Germinal center (tissue), 1 donor: Measurements from ENCODE around the gene BCORL1.

ENCODE experiments used
- DNase-seq: peaks from one replicate; pipeline ENCODE4 v3.0.0; 2012; ENCODE audit warnings: mixed read lengths, low spot score

Gene BCORL1

DNA sequence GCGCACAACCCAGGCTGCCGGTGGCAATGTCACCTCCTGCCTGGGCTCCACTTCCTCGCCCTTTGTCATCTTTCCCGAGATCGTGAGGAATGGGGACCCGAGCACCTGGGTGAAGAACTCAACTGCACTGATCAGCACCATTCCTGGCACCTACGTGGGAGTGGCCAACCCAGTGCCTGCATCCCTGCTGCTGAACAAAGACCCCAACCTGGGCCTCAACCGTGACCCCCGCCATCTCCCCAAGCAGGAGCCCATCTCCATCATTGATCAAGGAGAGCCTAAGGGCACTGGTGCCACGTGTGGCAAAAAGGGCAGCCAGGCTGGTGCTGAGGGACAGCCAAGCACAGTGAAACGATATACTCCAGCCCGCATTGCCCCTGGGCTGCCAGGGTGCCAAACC is 32.3 kb downstream of the BCORL1 start:
- DNase-seq = no peak

DNA sequence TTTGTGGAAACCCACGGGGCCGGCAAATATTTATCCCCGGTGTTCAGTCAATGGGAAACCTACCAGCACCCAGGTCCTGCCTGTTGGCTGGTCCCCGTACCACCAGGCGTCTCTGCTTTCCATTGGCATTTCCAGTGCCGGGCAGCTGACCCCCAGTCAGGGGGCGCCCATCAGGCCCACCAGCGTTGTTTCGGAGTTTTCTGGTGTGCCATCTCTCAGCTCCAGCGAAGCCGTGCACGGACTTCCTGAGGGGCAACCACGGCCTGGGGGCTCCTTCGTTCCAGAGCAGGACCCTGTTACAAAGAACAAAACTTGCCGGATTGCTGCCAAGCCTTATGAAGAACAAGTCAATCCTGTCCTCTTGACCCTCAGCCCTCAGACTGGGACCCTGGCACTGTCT is 32.7 kb downstream of the BCORL1 start:
- no peak for DNase-seq

DNA sequence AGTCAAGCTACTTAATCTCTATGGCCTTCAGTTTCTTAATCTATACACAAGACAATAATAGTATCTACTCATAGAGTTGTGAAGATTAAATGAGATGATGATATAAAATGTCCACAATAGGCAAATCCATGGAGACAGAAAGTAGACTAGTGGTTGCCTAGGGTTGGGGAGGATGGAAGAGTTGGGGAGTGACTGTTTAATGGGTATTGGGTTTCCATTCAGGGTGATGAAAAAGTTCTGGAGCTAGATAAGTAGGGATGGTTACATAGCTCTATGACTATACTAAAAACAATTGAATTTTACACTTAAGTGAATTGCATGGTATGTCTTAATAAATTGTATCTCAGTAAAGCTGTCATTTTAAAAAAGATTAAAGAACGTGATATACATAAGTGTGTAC is 35.7 kb downstream of the BCORL1 start:
- no peak for DNase-seq

DNA sequence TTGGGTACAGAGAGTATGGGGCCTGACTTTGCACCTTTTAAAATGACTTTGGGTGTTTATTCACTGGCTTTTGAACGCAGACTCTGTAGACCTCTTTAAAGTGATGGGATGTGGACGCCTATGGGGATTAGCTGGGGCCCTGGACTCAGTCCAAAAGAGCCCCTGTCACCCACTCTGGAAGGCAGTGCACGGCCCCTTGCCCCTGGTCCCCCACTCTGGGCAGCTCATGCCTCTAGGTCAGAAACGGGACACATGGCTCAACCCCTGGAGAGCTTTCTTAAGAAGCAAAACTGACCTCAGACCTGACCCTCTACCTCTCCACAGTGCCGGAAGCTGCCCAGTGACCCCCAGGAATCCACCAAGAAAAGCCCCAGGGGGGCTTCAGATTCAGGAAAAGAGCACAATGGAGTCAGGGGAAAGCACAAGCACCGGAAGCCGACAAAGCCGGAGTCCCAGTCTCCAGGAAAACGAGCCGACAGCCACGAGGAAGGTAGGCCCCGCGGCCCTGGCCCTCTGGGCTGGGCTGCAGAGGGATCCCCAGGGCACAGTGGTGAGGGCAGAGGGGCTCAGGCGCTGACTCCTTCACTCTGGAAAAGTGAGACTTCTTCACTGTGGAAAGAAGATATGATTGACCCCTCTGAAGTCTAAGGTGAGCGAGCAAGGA is 38.4 kb downstream of the BCORL1 start:
- DNase-seq = no peak

DNA sequence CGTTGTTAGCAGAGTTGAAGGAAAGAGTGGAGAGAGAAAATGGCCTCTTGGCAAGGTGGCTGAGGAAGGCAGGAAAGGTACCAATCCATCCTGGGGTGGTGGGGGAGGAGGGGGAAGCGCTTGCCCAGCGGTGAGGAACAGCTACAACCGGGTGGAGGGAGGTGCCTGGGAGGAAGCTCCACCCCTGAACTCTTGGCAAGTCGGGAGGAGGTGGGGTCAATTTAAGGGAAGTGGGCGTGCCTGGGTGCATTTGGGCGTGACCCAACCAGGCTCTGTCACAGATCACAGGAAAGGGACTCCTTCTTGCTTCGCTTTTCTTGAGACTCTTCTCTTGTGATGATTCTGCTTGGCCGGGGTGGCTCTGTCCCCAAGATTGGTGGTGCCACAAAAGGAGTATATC is 41.7 kb downstream of the BCORL1 start:
- DNase-seq = peak; percentile 91

DNA sequence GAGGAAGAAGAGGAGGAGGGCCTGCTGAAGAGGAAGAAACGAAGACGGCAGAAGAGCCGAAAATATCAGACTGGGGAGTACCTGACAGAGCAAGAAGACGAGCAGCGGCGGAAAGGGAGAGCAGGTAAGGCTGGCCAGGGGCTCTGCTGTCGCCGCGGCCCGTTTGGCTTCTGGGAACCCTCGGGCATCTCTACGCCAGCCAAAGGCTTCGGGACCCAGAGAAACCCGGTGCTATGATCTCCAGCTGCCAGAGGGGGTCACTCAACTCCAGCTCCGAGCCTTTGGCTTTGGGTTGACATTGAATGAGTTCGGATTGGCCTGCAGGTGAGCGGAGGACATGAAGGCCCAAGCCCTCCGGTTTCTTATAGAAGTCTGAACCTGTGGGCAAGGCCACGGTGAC is 42.8 kb downstream of the BCORL1 start:
- DNase-seq = no peak

DNA sequence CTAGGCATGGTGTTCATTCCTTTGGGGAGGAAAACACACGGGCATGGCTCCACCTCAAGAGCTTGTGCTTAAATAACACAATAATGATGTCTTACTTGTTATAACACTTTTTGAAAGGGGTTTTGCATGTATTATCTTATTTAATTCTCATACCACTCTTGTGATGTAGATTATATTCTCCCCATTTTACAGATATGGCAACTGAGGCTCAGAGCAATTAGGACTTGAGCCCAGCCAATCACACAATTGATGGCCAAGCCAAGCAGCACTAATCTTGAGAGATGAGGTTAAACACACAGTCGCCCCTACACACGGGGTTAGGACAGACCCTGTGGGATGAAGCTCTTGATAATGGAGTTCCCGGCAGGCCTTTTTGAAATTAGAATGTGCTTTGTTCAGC is 45.1 kb downstream of the BCORL1 start:
- DNase-seq = no peak

DNA sequence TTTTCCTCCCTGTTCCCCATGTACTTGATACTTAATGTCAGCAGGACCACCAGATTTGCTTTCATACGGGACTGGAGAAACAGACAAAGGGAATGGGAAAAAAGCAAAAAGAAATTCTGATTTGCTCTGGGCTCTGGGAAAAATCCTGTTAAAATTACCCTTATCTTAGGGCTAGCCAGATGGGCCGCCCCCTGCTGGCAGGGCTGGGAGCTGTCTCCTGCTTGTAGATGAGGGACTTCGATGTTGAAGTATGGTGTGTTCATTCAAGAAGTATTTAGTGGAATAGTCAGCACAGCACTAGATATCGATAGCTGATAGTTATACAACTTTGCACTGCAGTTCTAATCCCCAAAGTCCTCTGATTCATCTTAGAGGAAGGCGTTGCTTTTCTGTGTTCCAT is 45.8 kb downstream of the BCORL1 start:
- peak; percentile 18 for DNase-seq

DNA sequence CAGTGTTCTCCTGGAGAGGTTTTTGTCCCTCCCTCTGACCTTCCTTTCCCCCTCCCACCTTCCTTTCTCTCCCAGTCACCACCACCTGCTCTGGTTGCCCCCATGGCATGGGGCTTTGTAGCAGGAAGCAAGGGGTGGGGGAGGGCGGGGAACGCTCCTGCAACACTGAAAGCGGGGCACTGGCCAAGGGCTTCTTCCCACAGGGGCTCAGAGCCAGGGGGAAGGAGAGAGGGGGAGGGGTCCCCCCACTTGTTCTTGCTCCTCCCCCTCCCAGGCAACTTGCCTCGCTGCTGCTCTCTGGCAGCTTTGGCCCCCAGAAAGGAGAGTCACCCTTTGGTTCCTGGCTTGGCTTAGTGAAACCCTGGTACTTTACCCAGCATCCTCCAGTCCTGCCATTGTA is 48.4 kb downstream of the BCORL1 start:
- DNase-seq = no peak

DNA sequence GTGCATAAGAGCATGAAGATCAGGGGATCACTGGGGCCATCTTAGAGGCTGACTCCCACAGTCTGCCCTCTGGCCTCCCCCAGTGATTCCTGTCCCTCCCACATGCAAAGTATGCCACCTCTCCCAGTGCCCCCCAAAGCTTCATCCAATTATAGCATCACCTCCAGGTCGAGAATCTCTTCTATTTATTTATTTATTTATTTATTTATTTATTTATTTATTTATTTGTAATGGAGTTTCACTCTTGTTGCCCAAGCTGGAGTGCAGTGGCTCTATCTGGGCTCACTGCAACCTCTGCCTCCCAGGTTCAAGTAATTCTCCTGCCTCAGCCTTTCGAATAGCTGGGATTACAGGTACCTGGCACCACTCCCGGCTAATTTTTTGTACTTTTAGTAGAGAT is 50.1 kb downstream of the BCORL1 start:
- no peak for DNase-seq

DNA sequence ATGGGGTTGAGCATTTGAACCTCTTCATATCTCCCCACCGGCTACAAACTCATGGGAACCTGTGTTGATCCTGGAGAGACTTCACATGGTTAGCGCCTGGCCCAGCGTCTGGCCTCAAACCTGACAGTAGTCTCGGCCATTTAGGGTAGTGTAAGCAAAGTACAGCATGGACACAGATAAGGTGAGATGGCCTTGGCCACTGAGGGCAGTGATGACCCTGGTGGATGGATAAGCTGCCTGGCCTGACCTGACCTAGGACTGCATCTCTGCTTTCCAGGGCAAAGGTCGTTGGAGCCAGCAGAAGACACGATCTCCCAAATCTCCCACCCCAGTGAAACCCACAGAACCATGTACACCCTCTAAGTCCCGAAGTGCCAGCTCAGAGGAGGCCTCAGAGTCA is 51.7 kb downstream of the BCORL1 start:
- no peak for DNase-seq

DNA sequence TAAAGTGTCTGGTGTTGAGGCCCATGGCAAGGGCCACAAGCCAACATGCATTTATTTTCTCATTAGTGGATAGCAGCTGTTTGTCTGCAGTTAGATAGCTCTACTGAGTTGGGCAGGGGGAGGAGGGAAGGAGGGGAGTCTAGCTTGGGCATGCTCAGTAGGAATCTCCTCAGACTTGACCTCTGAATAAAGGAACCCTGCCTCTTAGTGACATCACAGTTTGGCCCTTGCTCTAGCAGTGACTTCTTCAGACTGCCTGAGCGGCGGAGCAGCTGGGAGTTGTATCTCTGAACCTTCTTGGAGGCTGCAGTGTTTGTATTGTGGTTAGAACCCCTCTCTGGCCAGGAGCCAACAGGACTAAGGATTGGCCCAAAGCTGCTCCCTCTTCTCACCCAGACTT is 57.4 kb downstream of the BCORL1 start:
- DNase-seq = no peak

DNA sequence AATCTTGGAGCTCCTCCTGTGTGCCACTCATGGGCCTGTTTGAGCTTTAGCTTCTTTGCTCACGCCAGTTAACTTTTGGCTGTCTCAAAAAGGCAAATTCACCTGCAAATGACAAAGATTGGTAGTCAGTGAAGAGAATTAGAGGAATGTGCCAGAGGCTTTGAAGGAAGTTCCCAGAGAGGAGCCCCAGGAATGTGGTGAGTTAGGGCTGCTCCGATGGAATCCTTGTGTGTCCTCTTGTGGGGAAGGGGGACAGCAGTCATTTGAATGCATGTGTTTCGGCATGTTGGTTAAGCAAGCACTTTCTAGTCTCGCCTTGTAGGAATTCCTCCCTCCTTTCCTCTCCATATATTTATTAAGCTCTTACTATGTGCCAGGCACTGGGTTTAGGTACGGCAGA is 65.0 kb downstream of the BCORL1 start:
- no peak for DNase-seq

DNA sequence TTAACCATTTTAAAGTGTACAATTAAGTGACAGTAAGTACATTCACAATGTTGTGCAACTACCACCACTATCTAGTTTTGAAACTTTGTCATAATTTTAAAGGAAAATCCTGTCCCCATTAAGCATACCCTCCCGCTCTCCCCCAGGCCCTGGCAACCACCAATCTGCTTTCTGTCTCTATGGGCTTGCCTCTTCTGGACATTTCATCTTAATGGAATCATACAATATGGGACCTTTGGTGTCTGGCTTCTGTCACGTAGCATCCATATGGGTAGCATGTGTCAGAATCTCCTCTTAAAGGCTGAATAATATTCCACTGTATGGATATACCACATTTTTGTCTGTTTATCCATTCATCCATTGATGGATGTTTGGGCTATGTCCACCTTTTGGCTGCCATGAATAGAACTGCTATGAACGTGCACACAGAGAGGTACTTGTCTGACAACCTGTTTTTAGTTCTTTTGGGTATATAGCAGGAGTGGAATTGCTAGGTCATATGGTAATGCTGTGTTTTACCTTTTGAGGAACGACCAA is 66.3 kb downstream of the BCORL1 start:
- DNase-seq = no peak

DNA sequence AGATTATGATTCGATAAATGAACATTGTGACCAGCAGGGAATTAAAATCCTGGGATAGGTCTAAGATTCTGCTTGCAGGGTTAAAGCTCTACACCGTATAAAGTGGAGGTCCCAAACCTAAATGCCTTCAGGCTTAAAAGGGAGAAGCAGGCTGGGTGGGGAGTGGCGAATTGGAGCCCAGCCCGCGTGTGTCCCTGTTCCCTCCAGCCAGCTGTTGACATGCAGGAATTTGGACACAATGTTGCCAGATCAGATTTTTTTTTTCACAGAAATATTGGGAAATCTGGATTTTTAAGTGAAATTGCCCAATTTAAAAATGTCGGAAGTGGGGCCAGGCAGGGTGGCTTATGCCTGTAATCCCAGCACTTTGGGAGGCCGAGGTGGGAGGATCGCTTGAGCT is 67.4 kb downstream of the BCORL1 start:
- no peak for DNase-seq

DNA sequence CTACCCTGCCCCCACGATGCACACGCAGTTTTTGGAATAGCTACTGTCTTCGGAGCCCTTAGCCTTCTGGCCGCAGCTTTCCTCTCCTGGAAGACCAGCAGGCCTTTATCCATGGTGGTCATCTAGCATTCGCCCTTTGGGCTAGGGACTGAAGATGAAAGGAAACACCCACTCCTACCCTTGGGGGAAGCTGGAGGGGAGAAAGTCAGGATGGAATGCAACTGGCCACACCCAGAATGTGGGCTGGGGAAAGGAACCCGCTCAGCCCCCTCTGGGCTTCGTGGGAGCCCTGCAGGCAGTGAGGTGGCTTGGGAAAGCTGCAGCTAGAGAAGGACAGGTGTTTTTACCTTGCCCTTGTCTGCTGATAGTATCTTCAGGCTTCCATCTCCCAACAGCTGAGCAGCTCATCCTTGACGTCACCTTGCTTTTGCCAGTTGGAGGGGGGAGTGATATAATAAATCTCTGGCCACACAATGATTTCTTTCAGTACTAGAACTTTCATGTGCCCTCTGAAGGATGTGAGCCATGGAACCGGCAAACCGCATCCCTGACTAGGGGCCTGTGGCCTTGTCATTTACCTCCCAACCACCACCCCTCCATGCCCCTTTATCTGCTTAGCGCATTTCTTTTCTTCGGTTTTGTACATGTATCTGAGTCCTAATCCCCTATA is 68.9 kb downstream of the BCORL1 start:
- DNase-seq = no peak

DNA sequence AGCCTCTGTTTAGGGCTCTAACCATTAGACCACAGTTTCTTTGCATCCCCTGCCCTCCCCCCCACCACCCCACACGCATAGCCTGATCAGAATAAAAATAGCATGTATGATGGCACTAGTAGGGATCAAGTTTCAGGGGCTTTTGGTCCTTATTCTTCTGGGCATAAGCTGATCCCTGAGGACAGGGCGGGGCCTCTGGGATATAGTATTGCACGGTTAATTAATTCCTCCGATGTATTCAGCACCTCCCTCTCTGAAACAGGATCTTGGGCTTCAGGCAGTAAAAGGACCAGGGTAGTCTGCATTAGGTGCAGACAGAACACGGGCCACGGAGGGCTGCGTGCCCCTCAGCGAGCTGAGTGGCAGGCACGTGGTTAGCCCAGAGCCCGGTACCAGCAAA is 70.8 kb downstream of the BCORL1 start:
- DNase-seq = no peak

DNA sequence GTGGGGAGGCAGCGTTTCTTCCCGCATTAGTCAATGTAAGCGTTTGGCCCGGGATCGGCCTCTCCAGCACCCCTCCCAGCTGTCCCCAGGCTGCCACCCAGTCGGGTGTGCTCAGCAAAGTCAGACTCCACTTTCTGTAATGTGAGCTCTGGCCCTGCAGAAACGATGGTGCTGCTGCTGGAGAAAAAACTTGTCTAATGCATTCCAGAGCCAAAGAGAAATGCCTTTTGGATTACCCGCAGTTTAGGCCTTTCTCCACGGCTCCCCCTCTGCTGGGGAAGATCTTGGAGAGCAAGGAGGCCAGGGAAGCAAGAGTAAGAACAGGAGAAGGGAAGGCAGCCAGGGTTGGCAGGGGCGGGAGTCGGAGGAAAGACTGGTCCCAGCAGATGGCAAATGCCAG is 72.7 kb downstream of the BCORL1 start:
- no peak for DNase-seq

DNA sequence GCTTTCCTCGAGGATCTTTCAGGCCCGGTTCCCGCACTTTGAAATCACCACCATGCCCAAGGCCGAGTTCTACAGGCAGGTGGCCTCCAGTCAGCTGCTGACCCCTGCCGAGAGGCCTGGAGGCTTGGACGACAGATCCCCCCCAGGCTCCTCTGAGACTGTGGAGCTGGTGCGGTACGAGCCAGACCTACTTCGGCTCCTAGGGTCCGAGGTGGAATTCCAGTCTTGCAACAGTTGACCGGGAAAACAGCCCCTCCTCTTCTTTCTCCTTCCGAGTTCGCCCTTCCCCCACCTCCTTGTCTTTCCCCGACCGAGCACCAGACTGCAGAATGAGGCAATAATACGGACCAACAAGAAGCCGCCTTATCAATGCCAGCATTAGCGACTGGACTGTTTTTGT is 73.5 kb downstream of the BCORL1 start:
- no peak for DNase-seq

DNA sequence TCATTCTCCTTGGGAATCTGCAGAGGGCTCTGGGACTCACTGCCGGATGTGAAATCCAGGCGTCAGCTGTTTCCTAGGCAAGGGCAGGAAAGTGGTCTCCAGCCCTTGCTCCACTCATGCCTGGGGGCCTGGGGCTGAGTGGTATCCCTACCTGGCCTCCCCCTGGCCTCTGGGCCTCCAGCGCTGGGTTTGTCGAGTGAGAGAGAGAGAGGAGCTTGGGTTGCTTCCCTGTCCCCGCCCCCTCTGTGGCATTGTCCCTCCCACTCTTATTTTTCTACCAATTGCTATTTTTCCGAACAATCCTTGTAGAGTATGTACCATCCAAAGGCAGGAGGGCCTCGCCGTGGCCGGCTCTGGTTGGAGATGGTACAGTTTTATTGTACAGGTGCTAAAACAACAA is 74.8 kb downstream of the BCORL1 start:
- no peak for DNase-seq

DNA sequence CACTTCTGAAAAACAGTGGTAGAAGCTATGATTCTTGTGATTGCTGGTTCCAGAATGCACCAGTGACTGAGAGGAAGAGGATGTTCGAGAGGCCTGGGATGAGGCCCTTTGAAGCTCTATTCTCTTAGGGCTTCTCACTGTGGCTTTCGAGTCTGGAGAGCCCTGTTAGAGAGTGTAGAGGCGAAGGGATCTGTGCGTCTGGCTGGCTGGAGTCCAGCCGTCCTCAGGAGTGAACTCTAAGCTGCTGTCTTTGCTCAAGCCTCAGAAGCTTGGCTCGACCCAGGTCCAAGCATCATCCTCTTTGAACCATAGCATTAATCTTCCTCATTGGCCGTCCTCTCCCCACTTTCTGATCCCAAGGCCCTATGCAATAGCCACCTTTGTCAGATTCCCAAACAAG is 76.2 kb downstream of the BCORL1 start:
- no peak for DNase-seq

DNA sequence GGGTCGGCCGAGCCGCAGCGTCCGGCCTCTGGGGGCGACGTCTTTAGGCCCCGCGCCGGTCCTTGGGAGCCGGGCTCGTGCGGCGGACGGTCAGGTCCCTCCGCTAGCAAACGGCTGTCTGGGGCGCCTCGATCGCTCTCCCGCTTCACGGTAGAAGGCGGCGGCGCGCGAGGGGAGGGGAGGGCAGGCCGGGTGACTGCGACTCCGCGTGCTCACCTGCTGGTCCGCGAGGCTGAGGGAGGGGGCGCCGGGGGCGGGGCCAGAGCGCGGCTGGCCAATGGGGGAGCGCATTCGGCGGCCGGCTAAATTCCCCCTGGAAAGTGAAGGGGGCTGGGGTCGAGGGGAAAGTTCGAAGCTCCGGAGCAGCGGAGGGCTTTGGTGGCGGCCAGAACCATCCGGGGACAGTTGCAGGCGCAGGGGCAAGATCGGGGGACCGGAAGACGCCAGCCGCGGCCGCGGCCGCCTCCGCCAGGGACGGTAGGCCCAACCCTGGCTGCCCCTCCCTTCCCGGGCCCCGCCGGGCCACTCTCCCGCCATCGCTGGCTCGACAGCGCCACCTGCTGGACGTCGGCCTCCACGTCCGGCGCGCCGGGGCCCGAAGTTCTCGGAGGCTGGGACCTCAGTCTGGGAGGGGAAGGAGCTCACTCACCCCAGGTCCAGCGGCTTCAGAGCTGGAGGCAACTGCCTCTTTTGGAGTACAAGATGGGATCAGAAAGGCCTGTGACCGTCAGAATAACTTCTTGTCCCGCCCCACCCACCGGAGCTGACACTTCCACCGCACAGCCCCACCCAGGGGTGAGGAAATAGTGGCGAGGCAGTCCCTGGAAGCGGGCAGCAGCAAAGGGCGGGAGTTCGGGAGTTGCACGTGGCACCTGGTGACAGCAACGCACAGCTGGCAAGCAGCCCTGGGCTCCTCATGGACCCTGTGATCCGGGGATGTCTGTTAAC is 78.0 kb downstream of the BCORL1 start:
- peak; percentile 88 for DNase-seq
